Lung (tissue), 16 donors: ENCODE results near the gene DOCK2. TPM values are rescaled to one million over a fixed set of nuclear protein-coding genes. Genes with fewer than 3 reads are reported as not detected.
A peak's percentile ranks its signal among the peaks of the same experiment; 100 is the strongest.

Experiments
- ATAC-seq: fragments of 200-7000 bp; cut with Tn5 transposase; one replicate; pipeline ENCODE4 v1.9.1; 2020; ENCODE audit warnings: moderate number of reproducible peaks; ENCODE audit not compliant: insufficient read depth, low FRiP score
- DNase-seq, 3 donors: peaks; one replicate each; pipeline ENCODE4 v3.0.0-alpha.2; 2013 to 2017
- H3K27ac ChIP-seq, 2 donors: one replicate each; pipeline ENCODE4 v1.5.1; 2013; ENCODE audit warnings: mild to moderate bottlenecking in 2 of 2, moderate library complexity in 2 of 2, control low read depth in 1 of 2, inconsistent platforms in 1 of 2, low read depth in 1 of 2, low read length in 1 of 2
- H3K27me3 ChIP-seq, 3 donors: one replicate each; pipeline ENCODE4 v1.5.1; 2013; ENCODE audit warnings: low read length in 2 of 3; ENCODE audit not compliant: control insufficient read depth in 3 of 3, insufficient read depth in 3 of 3
- H3K36me3 ChIP-seq, 4 donors: one replicate each; pipeline ENCODE4 v1.5.1; 2013; ENCODE audit warnings: low read length in 4 of 4, mild to moderate bottlenecking in 1 of 4, moderate library complexity in 1 of 4; ENCODE audit not compliant: control insufficient read depth in 4 of 4, insufficient read depth in 4 of 4
- H3K4me1 ChIP-seq, 5 donors: one replicate each; pipeline ENCODE4 v1.5.1; 2013; ENCODE audit warnings: low read length in 5 of 5, mild to moderate bottlenecking in 2 of 5, moderate library complexity in 1 of 5; ENCODE audit not compliant: control insufficient read depth in 5 of 5, insufficient read depth in 5 of 5
- H3K4me3 ChIP-seq: one replicate; pipeline ENCODE4 v1.5.1; 2013; ENCODE audit warnings: mild to moderate bottlenecking, control low read depth, moderate library complexity
- H3K9ac ChIP-seq, 2 donors: one replicate each; pipeline ENCODE4 v1.5.1; 2013; ENCODE audit warnings: low read length in 2 of 2, control low read depth in 1 of 2; ENCODE audit not compliant: insufficient read depth in 1 of 2
- H3K9me3 ChIP-seq, 4 donors: one replicate each; pipeline ENCODE4 v1.5.1; 2013; ENCODE audit warnings: low read length in 3 of 4, mild to moderate bottlenecking in 1 of 4, moderate library complexity in 1 of 4; ENCODE audit not compliant: control insufficient read depth in 4 of 4, insufficient read depth in 3 of 4
- CTCF ChIP-seq: IDR thresholded peaks from 2 replicates; pipeline ENCODE4 v1.5.1; 2012; ENCODE audit warnings: mild to moderate bottlenecking; ENCODE audit errors: control extremely low read depth, extremely low read depth
- WGBS, 2 donors: extraction: QIAGEN DNeasy Blood & Tissue Kit; methylation state at CpG; one replicate each; pipeline ENCODE4 v1.1.7; 2013; 5-methylcytosine and 5-hydroxymethylcytosine counted together
- long read RNA-seq, 5 donors: transcript quantifications; one replicate each; lab custom pipeline, GENCODE V29; 2026
- polyA plus RNA-seq, 2 donors: library from polyadenylated mRNA; stranded (reverse); fragments of 200-250 nt; gene quantifications; one replicate each; pipeline ENCODE4 v1.2.1, GENCODE V29; 2013
- total RNA-seq, 2 donors: library from RNA; depleted of rRNA in 1 of 2; stranded (reverse); fragments of >200 nt in 1 of 2; gene quantifications; one replicate each; pipeline ENCODE4 v1.2.1, GENCODE V29; 2014 to 2021
- donor health status: control.
- donor health status: control.
- donor health status: Bipolar disorder and iron deficiency.
- donor health status: healthy.
- donor health status: DM: yes; HTN: yes; CAD: no.

Gene DOCK2
- total RNA-seq (10 to 100 TPM; 47.8 to 66.6 TPM), polyA plus RNA-seq (10 to 100 TPM in 1 of 2 donors, 1 to 10 TPM in 1; 9.6 to 38.9 TPM)
- long read RNA-seq, donor 1: 0 reads
- long read RNA-seq, donor 2, partial matches to known transcripts: 0 of 1 reads
- long read RNA-seq, donor 2, other reads (novel, unspliced or antisense): 0 of 1 reads
- long read RNA-seq, donor 3: 0 reads
- long read RNA-seq, donor 4: 0 reads
- long read RNA-seq, donor 5: 0 reads

- no peak for TF ChIP-seq CTCF
- Histone ChIP-seq H3K27ac (peak within 1 kb of the TSS in 1 of 2 donors; percentile 82), H3K36me3 (no peaks in the 10 kb centered on the region), H3K4me3 (peak within 1 kb of the TSS; percentile 33), H3K9ac (no peak within 1 kb of the TSS), H3K27me3 (peaks cover 0 to 18% (median 12%) of the 10 kb centered on the region in 3 donors), H3K9me3 (peaks cover 0 to 10% (median 2%) of the 10 kb centered on the region in 4 donors), H3K4me1 (peaks cover 0 to 6% (median 0%) of the 10 kb centered on the region in 5 donors)
- peak; percentile 80 for ATAC-seq
- no peak for DNase-seq
- WGBS, 2 donors: 0 to 2% methylated on average over 36 to 42 of the region's 42 CpGs
These were observed at the start of gene DOCK2 for GRCh38 chr5:169637085-169637548. TSS of gene DOCK2 (plus strand) at chr5:169637275. CDS start at chr5:169637327, 52 bp downstream.

GRCh38 chr5:169590602-169591001 lies 46.5 kb upstream of the DOCK2 start:
- H3K9ac ChIP-seq: no peak overlapping the region
- no peaks in the 10 kb centered on the region for H3K27me3 ChIP-seq
- H3K27ac ChIP-seq: no peak overlapping the region
- no peak overlapping the region for H3K4me3 ChIP-seq
- H3K36me3 ChIP-seq: peaks cover 10 to 39% (median 30%) of the 10 kb centered on the region in 4 donors
- 88 to 91% methylated on average over 3 of the region's 3 CpGs for WGBS, 2 donors
- H3K4me1 ChIP-seq: no peaks in the 10 kb centered on the region
- no peaks in the 10 kb centered on the region for H3K9me3 ChIP-seq
- no peak for TF ChIP-seq CTCF
- DNase-seq (no peak), ATAC-seq (no peak)

GRCh38 chr5:169591636-169592035 lies 45.4 kb upstream of the DOCK2 start:
- ATAC-seq: no peak
- Histone ChIP-seq H3K27me3 (no peaks in the 10 kb centered on the region), H3K36me3 (peaks cover 10 to 39% (median 32%) of the 10 kb centered on the region in 4 donors), H3K4me1 (no peaks in the 10 kb centered on the region), H3K9me3 (no peaks in the 10 kb centered on the region), H3K9ac (no peak overlapping the region), H3K4me3 (no peak overlapping the region), H3K27ac (no peak overlapping the region)
- 49 to 53% methylated on average over 1 of the region's 1 CpG for WGBS, 2 donors
- no peak for TF ChIP-seq CTCF
- no peak for DNase-seq
